T-helper 1 cell treated with Interleukin-12 subunit alpha and Interleukin-12 subunit beta and Interleukin-4 antibody, amounts not matched to agents 30 ng/mL and 1 ng/mL, for 36 hours (primary cell): ENCODE results near the gene PTPRB. TPM values are rescaled to one million over a fixed set of nuclear protein-coding genes. Genes with fewer than 3 reads are reported as not detected.

Source experiments
- intact Hi-C: fragments of 100-400 bp; cut with micrococcal nuclease; formaldehyde crosslinking; loops from one replicate; pipeline ENCODE4 v1.15.1; 2024
- total RNA-seq: library from RNA; stranded (reverse); gene quantifications from 2 replicates; pipeline ENCODE4 v1.2.3, GENCODE V29; 2022

The PTPRB gene
- not detected in 2 replicates for total RNA-seq

DNA sequence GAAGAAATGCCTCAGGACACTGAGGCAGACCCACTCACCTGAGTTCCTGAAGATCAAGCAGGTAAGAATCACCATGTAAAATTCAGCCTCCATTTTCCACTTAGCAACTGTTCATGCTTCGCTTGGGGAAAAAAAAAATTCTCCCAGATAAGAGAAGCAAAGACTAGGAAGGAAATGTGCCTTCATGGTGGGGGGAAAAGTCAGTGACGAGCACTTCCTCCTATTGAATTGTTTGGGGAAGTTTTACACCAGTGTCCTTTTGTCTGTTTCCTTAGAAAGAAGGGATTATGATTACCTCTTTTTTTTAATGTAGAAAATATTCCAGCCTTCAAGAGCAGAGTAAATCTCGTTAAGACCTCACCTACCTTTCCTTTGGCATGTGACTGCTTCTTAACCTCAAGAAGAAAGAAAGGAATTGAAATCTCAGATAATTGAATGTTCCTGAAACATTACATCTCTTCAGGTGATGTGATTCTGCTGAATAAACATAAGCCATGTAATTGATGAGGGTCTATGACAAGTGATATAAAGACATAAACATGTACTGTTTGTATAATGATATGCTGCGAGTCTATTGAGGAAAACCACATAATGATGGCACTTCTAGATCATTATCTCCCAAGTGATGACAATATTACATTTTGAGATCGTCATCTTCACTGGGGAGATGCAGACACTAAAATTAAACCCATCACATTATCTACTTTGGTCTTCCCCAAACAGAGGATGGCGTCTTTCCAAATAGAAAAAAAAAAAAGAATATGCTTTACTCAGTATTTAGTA is at the start of gene PTPRB:
Gene PTPRB, minus strand, starts transcription at position 127 of the 783 bp plus-strand sequence. Its CDS starts 34 bp downstream, at position 93.
- intact Hi-C loops = no loop called here

DNA sequence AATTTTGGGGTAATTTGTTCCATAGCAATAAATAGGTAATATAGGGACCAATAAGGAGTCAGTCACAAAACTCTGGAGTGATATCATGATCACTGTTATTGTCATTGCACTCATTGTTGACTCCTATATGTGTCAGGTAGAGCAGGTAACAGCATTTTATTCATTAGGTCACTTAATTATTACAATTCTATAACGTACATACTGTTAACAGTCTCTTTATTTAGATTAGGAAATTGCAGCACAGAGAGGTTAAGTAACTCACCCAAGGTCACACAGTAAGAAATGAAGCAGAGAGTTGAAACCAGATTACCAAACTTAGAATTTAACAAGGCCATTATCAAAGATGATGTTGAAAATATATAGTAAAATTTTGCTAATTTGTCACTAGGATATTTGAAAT is 49.7 kb upstream of the PTPRB start:
- intact Hi-C loops = no loop called here

DNA sequence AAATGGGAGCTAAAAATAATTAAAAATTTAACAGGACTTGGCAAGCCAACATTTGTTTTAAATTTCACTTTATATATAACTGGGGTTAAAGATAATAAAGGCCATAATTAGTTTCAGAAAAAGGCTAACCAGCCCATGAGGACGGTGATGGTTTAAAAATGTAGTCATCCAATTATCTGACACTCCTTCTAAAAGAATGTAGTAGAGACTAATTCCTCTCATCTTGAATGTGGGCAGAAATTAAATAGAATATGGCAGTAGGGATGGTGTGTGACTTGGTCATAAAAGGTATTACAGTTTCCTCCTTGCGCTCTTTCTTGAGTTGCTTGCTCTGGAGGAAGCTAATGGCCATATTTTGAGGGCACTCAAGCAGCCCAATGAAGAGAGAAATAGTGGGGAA is 49.1 kb upstream of the PTPRB start:
- intact Hi-C loops = no loop called here

DNA sequence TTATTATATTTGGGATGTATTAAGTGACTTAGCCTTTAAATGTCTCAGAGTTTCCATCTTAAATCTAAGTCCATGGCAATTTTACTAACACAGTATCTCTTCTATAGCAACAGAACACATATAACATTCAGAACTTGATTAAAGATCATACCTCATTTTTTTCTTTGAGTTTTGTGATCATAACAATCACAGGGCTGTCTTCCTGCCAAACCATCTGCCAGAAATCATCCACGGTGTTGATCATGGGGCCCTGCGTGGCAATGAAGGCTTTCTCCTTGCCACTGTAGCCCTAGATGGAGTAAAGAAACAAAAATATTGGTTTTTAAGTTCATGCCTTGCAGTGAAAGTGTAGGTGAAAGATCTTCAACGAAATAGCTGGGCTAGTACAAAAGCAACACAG is 46.7 kb upstream of the PTPRB start:
- intact Hi-C loops = no loop called here

DNA sequence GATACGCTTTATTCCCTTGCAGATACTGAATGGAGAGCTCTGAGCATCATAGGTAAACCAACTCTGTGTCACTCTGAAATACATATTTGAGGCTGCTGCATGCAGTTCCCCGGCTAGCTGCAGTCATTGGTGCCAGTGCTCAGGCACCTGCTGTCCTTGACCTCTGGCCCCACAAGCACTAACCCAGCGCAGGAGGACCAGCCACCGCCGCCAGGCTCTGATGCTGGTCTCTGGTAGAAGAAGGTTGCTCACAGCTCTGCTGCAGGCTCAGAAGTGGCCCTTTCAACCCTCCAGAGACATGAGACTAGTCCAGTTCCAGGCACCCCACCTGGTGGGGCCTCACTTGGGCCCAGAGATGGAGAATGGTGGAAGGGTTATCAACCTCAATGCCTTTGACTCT is 34.5 kb upstream of the PTPRB start:
- intact Hi-C loops = no loop called here

DNA sequence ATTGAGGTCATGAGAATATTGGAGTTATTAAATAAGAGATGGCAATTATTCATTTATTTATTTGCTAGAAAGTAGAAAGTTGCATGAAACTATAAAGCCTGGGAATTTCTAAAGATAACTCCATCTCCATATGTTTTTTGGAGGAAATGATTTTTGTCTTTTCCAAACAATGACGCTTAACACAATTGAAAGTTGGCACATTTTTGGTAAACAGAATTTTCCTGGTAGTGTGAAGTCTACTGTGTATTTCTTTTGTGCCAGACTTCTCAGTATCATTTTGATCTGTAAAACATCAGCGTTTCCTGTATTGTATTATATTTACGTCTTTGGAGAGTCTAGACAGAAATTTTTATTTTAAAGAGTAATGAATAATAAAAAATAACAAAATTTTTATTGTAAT is 33.7 kb upstream of the PTPRB start:
- intact Hi-C loops = no loop called here

DNA sequence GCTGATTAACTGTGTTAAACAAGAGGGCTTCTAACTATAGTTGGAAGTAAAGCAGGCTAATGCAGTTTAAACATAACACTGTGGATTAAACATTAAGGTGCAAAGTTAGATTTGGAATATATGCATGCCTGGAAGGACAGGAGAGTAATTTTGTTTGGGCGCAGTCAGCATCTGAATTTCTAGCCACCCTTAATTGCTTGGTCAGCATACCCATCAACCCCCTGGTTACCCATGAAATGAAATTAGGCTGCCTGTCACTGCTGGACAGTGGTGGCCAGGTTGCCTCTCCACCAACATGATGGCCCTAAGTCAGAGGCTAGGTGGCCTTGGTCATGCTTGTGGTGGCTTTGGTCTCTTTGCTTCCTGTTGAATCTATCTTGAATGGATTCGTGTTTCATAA is 30.0 kb upstream of the PTPRB start:
- intact Hi-C loops = no loop called here

DNA sequence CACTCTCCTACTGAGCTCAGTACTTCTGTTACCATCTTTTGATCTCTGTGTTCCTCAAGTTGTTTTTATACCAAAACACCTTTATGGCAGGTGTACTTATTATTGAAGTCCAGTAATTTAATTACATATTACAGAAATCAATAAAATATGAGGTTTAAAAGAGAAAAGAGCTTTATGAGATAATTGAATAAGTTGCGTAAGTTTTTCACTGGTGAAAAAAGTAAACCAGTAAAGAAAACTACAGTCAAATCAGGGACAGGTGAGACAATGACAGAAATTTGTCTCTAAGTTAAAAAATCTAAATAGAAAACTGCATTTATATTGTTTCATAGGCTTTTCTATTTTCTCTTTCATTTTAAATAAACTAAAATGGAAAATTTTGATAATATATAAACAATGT is 29.1 kb upstream of the PTPRB start:
- intact Hi-C loops = no loop called here

DNA sequence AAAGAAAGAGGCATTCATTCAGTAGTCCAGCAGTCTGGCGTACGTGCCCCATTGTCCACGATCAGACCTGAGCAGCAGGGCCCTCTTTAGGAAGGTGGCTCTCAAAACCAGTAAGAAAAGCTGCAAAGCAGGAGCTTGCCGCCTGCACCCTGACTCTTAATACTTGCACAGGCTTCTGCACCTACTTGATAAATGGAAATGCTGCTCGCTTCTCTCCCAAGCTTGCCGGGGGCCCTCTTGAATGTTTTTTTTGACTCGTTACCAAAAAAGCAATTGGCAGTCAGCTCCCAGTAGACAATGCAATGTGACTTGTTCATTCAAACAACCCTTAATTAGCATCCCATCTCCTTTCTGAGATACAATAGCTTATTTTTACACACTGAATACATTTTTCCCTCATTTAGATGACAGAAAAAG is 27.2 kb upstream of the PTPRB start:
- intact Hi-C loops = no loop called here

DNA sequence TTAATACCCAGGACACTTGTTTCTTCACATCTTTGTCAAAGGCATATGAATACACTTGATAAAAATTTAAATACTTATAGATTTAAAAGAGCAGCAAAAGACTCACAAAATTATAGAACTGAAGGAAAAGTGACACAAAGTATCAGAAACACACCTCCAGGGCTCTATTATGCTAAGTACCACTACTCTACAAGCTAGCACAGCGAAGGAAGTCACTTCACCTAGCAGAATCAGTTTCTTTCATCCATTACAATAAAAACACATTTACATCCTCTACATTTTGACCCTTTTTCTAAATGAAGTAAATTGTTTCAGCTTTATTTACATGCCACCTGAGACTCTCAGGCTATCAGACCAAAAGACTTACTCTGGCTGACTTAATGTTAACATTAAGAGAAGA is 26.6 kb upstream of the PTPRB start:
- intact Hi-C loops = no loop called here

DNA sequence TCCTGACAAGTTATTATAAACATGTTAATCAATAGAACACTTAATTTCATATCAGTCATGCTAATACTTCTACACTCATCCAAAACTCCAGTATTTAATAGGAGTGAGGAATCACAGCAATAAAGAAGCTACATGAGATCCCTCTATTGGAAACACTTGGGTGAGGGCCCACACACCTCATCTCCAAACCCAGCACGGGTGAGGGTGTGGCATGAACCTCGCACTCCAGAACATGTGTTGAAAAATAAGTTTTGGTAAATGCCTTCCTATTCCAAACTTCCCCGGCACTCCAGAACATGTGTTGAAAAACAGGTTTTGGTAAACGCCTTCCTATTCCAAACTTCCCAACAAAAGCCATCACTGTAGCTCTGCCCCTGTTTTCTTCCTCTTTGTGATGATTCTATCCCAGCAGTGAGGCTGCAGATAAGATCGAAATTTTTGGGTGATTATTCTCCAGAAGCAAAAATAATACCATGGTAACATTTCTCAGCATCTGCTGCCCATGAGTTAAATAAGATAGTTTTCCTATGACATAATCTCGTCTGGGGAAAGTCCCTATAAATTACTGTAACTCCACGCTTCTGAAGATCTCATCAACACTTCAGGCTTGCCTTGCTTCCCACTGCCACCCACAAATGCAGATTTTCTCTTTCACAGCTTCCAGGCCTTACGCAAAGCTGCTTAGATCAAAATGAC is 24.4 kb upstream of the PTPRB start:
- intact Hi-C loops = no loop called here

DNA sequence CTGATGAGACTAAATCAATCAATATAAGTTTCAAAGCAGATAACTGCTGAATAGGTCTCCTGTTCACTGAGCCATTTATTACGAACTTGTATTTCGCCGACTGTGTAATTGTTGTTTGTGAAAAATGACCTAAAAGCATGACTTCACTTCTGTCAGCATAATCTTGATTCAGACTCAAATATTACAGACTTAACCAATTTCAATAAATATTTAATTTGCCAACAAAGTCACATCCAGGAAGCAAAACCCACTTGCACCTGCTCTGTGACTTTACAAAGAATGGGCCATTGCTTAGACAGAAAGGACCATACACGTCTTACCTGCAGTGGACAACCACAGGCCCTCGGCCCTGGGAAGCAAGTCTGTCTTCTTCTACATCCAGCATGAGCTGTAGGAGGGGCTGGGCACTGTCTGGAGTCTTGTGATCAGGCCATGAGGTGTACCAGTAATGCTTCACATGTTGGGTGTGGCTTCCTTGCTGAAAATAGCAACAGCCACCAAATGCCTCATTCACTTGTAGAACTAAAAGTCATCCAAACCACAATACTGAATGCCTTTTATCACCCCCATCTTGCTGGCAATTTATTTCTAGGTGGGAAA is 23.5 kb upstream of the PTPRB start:
- intact Hi-C loops = no loop called here

DNA sequence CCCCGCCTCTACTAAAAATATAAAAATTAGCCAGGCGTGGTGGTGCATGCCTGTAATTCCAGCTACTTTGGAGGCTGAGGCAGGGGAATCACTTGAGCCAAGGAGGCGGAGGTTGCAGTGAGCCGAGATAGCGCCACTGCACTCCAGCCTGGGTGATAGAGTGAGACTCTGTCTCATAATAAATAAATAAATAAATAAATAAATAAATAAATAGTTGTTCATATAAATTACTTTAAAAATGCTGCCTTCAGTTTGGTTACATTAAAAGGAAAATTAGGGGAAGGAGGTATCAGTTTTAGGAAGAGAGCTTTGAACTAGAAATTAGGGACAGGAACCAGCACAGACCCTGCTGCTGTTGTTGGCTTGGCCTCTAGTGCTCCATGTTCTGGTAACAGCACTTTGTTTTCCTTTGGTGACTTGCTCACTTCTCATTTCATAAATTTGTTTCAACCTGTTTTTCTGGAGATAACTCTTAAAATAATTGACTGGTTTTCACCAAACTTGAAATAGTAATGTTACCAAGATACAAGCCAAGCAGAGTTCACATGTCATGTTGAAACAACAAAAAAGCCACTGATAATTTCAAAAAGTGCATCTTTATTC is 22.9 kb upstream of the PTPRB start:
- intact Hi-C loops = no loop called here

DNA sequence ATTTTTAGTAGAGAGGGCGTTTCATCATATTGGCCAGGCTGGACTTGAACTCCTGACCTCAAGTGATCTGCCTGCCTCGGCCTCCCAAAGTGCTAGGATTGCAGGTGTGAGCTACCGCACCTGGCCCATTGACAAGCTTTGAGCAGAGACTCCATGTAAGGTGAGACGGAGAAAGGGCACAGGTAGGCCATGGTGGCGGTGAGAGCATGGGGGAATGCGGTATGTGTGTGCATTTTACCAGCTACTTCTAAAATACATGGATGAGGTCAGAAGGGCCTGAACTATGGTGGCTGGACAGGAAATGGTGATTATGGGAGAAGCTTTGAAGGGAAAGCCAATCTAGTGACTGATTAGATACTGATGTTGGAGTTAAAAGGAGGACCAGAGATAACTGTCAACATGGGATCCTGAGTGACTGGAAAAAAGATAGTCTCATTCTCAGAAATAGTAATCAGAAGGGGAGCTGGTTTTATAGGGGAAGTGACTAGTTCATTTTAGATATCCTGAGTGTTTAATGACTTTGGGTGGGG is 21.9 kb upstream of the PTPRB start:
- intact Hi-C loops = no loop called here

DNA sequence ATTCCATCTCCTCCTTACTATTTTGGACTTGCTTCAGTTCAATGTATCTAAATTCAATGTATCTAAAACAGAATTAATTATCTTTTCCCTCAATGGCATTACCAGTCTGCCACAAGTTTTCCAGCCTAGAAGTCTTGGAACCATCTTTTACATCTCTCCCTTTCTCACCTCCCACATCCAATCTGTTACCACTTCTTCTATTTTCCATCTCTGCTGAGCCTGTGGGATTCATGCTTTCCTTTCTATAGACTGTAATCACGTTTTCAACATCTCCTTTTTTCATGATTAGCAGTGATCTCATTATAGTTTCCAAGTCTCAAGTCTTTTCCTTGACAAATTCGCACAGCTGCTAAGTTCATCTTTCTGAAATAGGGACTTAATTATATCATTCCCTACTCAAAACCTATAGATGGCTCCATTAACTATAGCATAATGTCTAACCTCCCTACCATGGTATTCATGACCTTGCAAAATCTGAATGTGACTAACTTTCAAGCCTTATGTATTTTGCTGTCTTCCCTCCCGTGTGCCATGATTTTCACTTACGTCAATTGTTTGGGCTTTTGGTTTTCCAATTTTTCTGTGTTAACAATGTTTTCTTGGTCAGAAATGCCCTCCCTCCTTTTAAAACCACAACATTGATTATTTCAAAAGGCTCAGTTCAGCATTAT is 20.5 kb upstream of the PTPRB start:
- intact Hi-C loops = no loop called here

DNA sequence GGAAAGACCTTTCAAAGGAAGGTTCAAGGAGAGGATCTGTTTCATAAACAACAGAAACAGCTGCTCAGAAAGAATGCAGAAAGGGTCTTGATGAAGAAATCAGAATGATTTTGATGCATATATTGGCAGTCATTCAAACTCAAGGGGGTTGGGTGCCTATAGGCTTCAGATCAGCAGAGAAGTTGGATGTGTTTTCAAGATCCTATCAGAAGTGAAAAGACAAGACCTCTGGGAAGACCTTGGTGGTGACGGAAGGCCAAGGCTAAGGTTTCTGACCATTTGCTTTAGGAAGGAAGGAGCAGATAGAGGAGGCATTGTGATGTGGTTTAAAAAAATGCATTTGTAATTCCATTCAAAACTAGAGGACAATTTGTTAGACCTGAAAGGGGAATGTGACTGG is 15.2 kb upstream of the PTPRB start:
- intact Hi-C loops = no loop called here

DNA sequence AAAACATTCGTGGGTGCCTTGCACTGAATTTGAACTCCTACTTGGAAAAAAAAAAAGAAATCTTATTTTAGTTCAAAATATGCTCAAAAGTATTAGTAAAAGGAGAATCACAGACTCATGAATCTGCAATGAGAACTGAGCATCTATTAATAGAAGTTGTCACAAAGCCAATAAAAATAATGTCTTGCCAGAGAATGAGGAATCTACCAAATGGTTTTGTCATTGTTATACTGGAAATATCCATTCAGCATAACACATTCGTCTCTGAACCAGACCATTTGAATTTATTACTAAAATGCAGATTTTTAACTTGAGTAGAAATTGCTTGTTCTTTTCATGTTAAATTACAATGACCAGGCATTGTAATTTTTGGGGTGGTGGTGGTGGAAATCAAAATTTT is 11.6 kb upstream of the PTPRB start:
- intact Hi-C loops = no loop called here

DNA sequence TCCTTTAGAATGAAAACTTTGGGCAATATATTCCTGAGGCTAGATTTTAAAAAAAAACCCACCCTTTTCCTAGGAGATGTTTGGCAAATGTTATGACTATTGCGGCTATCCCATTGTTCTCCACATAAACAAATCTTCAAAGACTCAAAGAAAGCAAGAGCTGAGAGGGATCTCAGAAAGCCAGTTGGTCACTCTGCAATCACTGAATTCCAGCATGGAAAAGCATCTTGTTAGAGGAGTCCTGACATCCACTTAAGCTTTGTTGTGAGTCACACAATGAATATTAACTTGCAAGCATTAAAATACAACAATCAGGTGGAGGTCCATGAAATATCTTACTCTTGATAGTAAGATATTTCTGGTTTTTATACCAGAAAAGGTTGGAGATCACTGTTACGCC is 11.0 kb upstream of the PTPRB start:
- intact Hi-C loops = no loop called here

DNA sequence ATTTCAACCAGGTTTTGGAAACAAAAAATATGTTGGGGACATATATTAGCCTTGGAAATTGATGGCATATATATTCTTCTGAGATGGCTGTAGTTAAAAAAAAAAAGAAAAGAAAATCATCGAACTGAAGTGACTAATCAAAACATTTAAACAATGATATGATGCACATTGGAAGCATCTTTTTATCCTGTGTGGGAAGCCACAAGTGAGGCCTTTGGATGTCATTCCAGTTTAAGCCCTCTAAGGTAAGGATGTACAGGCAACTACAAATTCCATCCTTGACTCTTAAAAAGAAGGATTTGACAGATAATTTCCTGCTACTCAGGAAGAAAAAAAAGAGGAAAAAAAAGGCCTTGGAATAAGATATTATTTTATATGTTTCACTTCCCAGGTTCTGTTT is 9.6 kb upstream of the PTPRB start:
- intact Hi-C loops = no loop called here

DNA sequence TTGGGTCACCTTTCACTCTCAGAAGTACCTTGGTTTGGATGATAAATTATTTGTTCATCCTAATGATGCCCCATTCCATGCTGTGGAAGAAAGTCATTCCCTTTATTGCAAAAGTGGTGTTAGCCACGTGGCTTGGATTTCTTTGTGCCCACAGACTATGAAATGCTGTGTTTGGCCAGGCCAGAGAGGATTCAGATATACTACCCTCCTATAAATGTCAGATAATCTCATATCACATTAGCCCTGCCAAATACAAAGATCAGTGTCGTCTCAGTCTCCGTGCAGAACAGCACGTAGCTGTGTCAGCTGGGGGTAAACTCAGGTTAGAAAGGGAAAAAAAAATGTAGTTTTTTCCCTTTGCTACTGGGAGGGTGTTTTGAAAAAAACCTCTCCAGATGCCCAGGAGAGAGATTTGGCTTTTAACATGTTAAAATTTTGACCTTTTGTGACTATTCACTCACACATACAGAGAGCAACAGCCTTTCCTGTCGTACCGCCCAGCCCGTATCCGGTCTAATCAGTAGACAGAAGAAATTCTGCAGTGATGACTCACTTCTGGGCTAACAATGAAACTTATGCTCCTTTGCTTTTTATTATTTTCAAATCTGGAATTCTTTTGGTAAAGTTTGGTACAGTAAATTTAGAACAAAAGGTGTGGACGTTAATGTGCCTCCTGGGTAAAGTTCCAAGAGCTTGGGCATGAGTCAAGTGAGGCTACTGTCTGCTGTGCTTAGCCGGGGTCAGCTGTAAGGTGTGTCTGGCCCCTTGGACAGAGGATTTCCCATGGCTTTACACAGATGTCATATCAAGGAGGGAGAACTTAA is 8.5 kb upstream of the PTPRB start:
- intact Hi-C loops = no loop called here

DNA sequence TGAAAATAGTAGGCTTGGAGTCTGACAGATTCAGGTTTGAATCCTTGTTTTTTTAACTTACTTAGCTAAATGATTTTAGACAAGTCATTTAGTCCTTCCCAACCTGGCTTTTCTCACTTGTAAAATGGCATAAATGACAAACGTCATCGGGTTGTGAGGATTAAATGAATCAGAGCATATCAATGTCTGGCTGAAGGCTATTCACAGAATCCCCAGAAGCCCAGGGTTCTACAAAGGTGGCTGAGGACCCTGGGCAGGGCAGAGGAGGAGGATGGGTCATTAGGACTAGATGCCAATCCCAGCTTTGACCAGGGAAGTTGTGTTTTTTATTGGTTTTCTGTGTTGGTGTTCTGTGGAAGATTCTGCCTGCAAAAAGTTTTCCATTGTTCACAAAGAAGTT is 7.6 kb upstream of the PTPRB start:
- intact Hi-C loops = no loop called here
